ENCODE results near the gene UBE2G1. TPM values are rescaled to one million over a fixed set of nuclear protein-coding genes. Genes with fewer than 3 reads are reported as not detected.

UBE2G1 gene
- total and polyA plus RNA-seq, 2 of the 8 experiments (the other 6 are each of a cell fraction or from before 2014, with no cell fraction given) = 73.9 to 170 TPM

DNA sequence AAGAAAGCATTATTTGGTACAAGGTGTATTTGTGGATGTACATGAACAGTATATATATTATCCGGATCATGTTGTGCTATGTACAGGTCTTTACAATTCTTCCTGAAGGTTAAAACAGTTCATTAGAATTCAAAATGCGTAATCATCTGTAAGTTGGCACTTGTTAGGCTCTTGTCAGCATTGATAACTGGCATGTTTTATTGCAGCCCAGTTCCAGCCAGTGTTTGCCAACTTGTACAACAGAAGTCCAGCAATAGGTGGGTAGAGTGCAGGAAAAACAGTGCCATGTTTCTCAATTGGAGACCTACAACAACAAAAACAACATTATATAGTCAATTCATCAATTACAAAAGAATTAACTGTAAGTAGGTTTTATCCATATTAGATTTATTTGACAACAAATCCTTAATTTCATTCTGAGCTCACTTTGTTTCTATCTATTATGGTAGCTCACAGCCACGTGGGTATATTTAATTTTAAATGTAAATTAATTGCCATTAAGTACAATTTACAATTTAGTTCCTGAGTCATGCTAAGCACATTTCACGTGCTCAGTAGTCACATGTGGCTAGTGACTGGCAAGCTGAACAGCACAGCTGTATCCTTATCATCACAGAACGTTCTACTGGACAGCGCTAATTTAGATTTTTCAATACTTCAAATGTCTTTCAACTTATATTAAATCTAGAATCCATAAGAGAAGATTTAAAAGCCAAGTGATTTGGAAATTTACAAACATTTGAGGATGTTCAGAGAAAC lies 94.1 kb downstream of the UBE2G1 start:
- H2BK5ac ChIP-seq (ENCODE audit: low read depth, low read length) = no peak overlapping the region
- no peak overlapping the region for H3K4me3 ChIP-seq (ENCODE audit: extremely low read depth in 1 of 4, insufficient read depth in 2 of 4, low read depth in 3 of 4, low read length in 4 of 4)
- no peak overlapping the region for H3K9ac ChIP-seq (replicated peaks in 1 of 4; ENCODE audit: extremely low read depth in 1 of 4, low read depth in 3 of 4, low read length in 3 of 4)
- 94% methylated on average over 6 of the region's 6 CpGs; no CpG with 5 or more reads in 1 of the 2 experiments for whole genome bisulfite sequencing, 2 experiments (ENCODE audit: extremely low coverage in 1 of 2, insufficient coverage in 1 of 2, insufficient read length in 1 of 2, insufficient replicate concordance in 2 of 2, low coverage in 1 of 2, low lambda C conversion rate in 2 of 2, missing lambda C conversion rate in 1 of 2)
- no peaks in the 10 kb centered on the region for H3K9me3 ChIP-seq (ENCODE audit: insufficient read depth in 2 of 2, low read depth in 1 of 2, low read length in 1 of 2)
- TF ChIP-seq POLR2A (IDR thresholded peaks at IDR 0.05; ENCODE audit: control extremely low read depth in 1 of 2, low read depth in 2 of 2, low read length in 2 of 2) (0 out of 3 replicates have a peak, but pooled peaks of 1 of the 2 experiments have one; percentile 22), KDM5A (IDR thresholded peaks at IDR 0.05; ENCODE audit: low read length) (no peak)
- peaks cover 5% of the 10 kb centered on the region for H3K79me1 ChIP-seq (ENCODE audit: low read depth, low read length)
- peaks cover 5 to 48% (median 25%) of the 10 kb centered on the region in 4 experiments; a peak in 6 of 8 replicates for H3K36me3 ChIP-seq (ENCODE audit: control insufficient read depth in 2 of 4, insufficient read depth in 4 of 4, low read length in 3 of 4)
- H2BK20ac ChIP-seq (ENCODE audit: low read length) = no peak overlapping the region
- no peak overlapping the region for H2BK15ac ChIP-seq (ENCODE audit: low read length)
- H4K91ac ChIP-seq (replicated peaks; ENCODE audit: insufficient read length, low read length) = no peak overlapping the region
- H2BK120ac ChIP-seq (replicated peaks; ENCODE audit: low read depth, low read length) = no peak overlapping the region
- no peak overlapping the region for H3K56ac ChIP-seq (replicated peaks; ENCODE audit: insufficient read length, low read depth, low read length)
- H3K27ac ChIP-seq (ENCODE audit: low read depth, low read length) = no peak overlapping the region
- CTCF ChIA-PET (ENCODE audit: partially characterized antibody) = interaction anchor here (1.0 to 1.7 kb wide), 3 partner anchors 23 to 57 kb away, joined by 3 to 10 read pairs (median 3); no protein-coding TSS in a partner anchor
- no peak overlapping the region for H3K18ac ChIP-seq (ENCODE audit: extremely low read depth, low read length)
- POLR2A ChIA-PET (ENCODE audit: partially characterized antibody) = interaction anchor here (0.8 to 1.3 kb wide), 4 partner anchors 11 to 32 kb away, joined by 3 to 4 read pairs (median 4); no protein-coding TSS in a partner anchor
- no peak overlapping the region for H2AK5ac ChIP-seq (ENCODE audit: low read depth, low read length)
- H2BK12ac ChIP-seq (ENCODE audit: low read depth, low read length) = no peak overlapping the region
- FAIRE-seq (no peak), DNase-seq (ENCODE audit: low read depth in 1 of 2, low spot score in 2 of 2) (no peak)
- H2AFZ ChIP-seq (ENCODE audit: low read length) = no peak overlapping the region
- no peak overlapping the region for H4K8ac ChIP-seq (ENCODE audit: extremely low read depth, insufficient read depth, low read length)
- H3K4me2 ChIP-seq (ENCODE audit: insufficient read depth in 1 of 2, low read depth in 2 of 2, low read length in 2 of 2) = no peak overlapping the region
- no peak overlapping the region for H3K4ac ChIP-seq (replicated peaks; ENCODE audit: insufficient read length, low read depth, low read length)
- peaks cover 0 to 2% (median 0%) of the 10 kb centered on the region in 4 experiments; a peak in 1 of 7 replicates for H3K4me1 ChIP-seq (replicated peaks in 1 of 4; ENCODE audit: control insufficient read depth in 3 of 4, insufficient read depth in 4 of 4, low read length in 3 of 4)
- H3K23ac ChIP-seq (ENCODE audit: insufficient read length) = no peak overlapping the region
- no peaks in the 10 kb centered on the region for H3K23me2 ChIP-seq (ENCODE audit: low read depth, low read length)
- H4K5ac ChIP-seq (ENCODE audit: insufficient read length, low read depth, low read length) = no peak overlapping the region
- no peaks in the 10 kb centered on the region for H3K27me3 ChIP-seq (replicated peaks in 1 of 4; ENCODE audit: control insufficient read depth in 3 of 4, extremely low read depth in 1 of 4, insufficient read depth in 3 of 4, low read length in 3 of 4)
- H4K20me1 ChIP-seq (replicated peaks in 1 of 2; ENCODE audit: control insufficient read depth in 1 of 2, insufficient read depth in 2 of 2, low read length in 2 of 2) = peaks cover 3 to 11% of the 10 kb centered on the region in 2 experiments
- peaks cover 0 to 28% of the 10 kb centered on the region in 2 experiments; a peak in 3 of 4 replicates for H3K79me2 ChIP-seq (ENCODE audit: control insufficient read depth in 1 of 2, insufficient read depth in 2 of 2, low read length in 2 of 2)
- no peak overlapping the region for H3K14ac ChIP-seq (ENCODE audit: insufficient read length)

Data from H1 (cell line).